ENCODE measurements around the gene METTL18. TPM values are rescaled to one million over a fixed set of nuclear protein-coding genes. Genes with fewer than 3 reads are reported as not detected.
"Not testable (repeated sequence)": the region's sequence is repeated elsewhere in the genome, so short reads cannot be mapped to it uniquely, and the experiment has no call there.

The METTL18 gene
- total RNA-seq, 1 donor: 12.7 TPM

DNA sequence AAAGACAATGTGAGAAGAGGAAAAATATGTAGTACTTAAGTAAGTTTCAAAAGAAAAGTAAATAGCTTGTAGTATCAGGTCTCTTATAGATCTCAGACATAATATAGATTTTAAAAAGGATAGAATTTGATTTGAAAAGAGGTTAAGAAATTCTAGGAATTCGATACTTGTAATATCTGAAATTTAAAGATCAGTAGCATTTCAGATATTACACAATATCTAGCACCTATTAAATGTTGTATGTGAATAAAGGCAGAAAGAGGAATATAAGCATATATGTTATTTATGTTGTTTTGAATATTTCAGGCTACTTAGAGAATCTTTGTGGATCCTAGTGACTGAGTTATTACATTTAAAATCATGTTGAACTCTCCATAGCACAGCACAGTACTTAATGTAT, 35.0 kb upstream of the METTL18 start:
- TF ChIP-seq, protein P1, sequence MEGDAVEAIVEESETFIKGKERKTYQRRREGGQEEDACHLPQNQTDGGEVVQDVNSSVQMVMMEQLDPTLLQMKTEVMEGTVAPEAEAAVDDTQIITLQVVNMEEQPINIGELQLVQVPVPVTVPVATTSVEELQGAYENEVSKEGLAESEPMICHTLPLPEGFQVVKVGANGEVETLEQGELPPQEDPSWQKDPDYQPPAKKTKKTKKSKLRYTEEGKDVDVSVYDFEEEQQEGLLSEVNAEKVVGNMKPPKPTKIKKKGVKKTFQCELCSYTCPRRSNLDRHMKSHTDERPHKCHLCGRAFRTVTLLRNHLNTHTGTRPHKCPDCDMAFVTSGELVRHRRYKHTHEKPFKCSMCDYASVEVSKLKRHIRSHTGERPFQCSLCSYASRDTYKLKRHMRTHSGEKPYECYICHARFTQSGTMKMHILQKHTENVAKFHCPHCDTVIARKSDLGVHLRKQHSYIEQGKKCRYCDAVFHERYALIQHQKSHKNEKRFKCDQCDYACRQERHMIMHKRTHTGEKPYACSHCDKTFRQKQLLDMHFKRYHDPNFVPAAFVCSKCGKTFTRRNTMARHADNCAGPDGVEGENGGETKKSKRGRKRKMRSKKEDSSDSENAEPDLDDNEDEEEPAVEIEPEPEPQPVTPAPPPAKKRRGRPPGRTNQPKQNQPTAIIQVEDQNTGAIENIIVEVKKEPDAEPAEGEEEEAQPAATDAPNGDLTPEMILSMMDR (IDR thresholded peaks at IDR 0.05; ENCODE audit: insufficient read depth, low read length): no peak
- no peak overlapping the region for H3K4me3 ChIP-seq (ENCODE audit: low read depth, low read length)
- DNase-seq (ENCODE audit: low read depth): no peak

DNA sequence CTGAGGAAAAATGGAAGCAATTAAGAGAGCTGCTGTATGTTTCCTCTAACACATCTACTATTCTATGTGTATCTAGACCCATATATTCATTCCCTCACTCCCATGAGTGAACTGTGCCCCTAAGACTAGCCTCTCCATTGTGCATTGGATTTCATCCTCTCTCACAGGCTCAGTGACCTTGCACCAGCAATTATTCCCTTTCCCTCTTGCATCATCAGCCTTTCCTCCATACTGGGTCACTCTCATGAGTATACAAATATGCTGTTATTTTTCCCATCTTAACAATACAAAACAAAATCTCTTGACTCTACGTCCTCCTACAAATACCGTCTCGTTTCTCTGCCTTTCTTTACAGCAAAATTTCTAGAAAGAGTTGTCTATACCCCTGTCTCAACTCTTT, 29.4 kb upstream of the METTL18 start:
- no peak overlapping the region for H3K4me3 ChIP-seq (ENCODE audit: low read depth, low read length)
- TF ChIP-seq, protein P1 (IDR thresholded peaks at IDR 0.05; ENCODE audit: insufficient read depth, low read length): no peak
- no peak for DNase-seq (ENCODE audit: low read depth)

DNA sequence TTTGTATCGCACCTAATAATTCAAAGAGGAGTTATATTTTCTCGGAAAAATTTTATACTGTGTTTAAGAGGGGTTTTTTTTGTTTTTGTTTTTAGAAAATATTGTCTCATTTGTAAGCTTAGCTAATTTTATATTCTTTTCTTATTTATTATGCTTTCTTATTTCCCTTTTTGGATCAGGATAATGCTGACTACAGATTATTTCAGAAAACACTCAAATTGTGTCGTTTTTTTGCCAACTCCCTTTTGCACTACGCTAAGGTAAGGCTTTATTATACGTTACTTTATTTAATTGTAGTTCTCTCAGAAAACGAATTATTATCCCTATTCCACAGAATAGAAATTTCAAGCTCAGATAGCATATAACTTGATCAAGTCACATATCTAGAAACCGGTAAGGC, 26.8 kb upstream of the METTL18 start:
- TF ChIP-seq, protein P1 (IDR thresholded peaks at IDR 0.05; ENCODE audit: insufficient read depth, low read length): no peak
- DNase-seq (ENCODE audit: low read depth): no peak
- H3K4me3 ChIP-seq (ENCODE audit: low read depth, low read length): no peak overlapping the region

DNA sequence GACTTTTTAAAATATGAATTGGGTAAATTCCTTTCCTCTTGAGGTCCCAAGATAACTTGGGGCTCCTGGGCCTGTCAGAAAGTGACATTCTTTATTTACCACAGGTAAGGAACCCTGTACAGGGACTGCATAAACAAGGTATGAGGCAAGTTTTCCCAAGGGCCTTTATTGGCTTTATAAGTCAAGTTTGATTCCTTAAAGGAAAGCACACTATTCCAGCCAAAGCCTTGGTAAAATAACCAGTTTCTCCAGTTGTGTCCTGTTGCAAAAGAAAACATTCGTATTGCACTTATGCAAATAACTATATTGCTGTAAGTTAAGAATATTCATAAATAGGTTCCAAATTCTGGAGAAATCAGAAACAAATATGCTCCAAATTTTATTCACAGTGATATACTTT, 21.9 kb upstream of the METTL18 start:
- TF ChIP-seq, protein P1 (IDR thresholded peaks at IDR 0.05; ENCODE audit: insufficient read depth, low read length): no peak
- no peak for DNase-seq (ENCODE audit: low read depth)
- H3K4me3 ChIP-seq (ENCODE audit: low read depth, low read length): no peak overlapping the region

DNA sequence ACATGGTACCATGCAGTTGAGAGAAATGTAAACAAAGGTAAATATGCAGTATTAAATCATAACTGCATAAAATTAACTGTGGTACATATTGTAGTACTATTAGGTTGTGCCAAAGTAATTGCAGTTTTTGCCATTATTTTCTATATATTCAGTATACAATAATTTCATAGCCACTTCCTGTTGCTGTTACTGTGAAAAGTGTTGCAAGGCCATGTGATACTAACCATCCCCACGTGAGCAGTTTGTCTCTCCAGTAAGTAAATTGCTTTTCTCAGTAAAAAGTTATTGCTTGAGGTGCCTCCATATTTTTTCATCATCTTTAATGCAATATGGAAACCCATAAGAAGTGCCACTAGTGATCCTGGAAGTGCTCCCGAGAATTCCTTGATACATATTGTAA, 19.6 kb upstream of the METTL18 start:
- TF ChIP-seq, protein P1 (IDR thresholded peaks at IDR 0.05; ENCODE audit: insufficient read depth, low read length): no peak
- no peak for DNase-seq (ENCODE audit: low read depth)
- no peak overlapping the region for H3K4me3 ChIP-seq (ENCODE audit: low read depth, low read length)

DNA sequence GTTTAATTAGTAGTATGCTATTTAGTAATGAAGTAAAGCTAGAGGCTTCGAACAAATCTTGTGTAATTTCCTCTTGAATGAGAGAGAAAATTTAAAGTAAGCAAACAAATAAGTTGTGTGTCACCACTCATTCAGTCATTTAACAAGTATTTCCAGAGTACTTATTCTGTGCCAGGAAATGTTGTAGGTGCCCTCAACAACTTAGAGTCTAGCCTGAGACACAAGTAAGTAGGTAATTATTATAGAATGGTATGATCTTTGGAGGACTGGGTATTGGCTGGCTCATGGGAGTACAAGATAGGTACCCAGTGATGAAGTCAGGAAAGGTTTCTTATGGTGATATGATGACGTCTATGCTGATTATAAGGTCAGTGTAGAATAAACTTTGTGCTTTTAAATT, 17.4 kb upstream of the METTL18 start:
- no peak overlapping the region for H3K4me3 ChIP-seq (ENCODE audit: low read depth, low read length)
- TF ChIP-seq, protein P1 (IDR thresholded peaks at IDR 0.05; ENCODE audit: insufficient read depth, low read length): no peak
- DNase-seq (ENCODE audit: low read depth): no peak

DNA sequence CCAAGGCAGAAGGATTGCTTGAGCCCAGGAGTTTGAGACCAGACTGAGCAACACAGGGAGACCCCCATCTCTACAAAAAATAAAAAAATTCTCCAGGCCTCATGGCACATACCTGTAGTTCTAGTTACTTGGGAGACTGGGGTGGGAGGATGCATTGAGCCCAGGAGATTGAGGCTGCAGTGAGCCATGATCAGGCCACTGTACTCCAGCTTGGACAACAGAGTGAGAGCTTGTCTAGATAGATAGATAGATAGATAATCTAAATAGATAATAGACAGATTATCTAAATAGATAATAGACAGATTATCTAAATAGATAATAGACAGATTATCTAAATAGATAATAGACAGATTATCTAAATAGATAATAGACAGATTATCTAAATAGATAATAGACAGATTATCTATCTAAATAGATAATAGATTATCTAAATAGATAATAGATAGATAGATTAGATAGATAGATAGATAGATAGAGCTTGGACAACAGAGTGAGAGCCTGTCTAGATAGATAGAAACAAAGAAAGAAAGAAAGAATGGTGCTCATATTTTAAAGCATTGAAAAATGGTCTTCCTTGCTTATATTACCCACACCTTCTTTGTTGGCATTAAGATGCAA, 16.8 kb upstream of the METTL18 start:
- DNase-seq (ENCODE audit: low read depth); H3K4me3 ChIP-seq (ENCODE audit: low read depth, low read length): not testable (repeated sequence)
